Activated CD4-positive, alpha-beta T cell treated with anti-CD3 and anti-CD28 coated beads, Interleukin-2, amount 50 U/mL, for 48 hours (primary cell): ENCODE data around the gene INPP5D.
"Not testable (repeated sequence)": the region's sequence is repeated elsewhere in the genome, so short reads cannot be mapped to it uniquely, and the experiment has no call there.

Source experiments
- DNase-seq, 2 experiments: peaks; one replicate each; pipeline ENCODE4 v3.0.0-alpha.2; 2020

Gene INPP5D

DNA sequence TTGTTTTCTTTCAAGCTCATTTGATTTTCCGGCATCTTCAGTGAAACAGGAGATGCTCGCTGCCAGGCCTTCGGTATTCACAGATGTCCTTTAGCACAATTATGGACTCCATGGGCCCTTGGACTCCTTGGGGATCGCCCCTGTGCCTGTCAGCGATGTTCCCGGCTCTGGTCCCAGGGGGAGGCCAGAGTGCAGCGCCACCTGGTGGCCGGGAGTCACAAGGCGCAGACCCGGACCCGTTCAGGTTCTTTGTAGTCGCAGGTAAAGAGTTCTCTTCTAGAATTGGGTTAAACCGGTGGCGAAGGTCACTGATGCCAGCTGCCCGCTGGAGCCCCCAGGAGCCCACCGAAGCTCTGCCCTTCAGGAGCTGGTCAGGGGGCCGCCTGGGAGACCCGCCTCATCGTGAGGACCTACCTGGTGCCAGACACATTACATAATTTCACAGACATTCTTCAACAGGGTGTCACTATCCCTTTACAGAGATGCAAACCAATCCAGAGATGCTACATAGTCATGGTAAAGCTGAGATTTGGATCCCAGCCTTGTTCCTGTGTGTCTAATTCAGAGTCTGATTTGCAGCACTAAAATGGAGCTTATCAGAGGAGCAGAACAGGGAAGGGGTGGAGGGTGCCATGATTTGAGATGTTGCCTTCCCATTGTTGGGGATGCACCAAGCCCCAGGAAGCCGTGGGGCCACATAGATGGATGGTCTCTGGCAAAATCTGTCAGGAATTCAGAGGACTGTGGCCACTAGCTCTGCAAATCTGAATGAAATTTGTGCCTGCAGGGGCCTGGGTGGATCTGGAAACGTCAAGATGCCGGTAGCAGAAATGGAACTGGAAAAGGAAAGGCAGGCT, 6.0 kb upstream of the INPP5D start:
- DNase-seq, result peak; percentile 84 to 86

DNA sequence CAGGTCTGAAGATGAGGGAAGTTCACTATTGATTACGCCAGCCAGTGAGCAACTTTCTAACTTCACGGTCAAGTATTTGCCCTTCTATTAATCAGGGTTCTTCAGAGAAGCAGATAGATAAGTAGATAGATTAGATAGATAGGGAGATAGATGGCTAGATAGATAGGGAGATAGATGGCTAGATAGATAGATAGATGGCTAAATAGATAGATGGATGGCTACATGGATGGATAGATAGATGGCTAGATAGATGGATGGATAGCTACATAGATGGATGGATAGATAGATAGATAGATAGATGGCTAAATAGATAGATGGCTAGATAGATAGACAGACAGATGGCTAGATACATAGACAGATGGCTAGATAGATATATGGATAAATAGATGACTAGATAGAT, 4.8 kb upstream of the INPP5D start:
- DNase-seq, result no peak

DNA sequence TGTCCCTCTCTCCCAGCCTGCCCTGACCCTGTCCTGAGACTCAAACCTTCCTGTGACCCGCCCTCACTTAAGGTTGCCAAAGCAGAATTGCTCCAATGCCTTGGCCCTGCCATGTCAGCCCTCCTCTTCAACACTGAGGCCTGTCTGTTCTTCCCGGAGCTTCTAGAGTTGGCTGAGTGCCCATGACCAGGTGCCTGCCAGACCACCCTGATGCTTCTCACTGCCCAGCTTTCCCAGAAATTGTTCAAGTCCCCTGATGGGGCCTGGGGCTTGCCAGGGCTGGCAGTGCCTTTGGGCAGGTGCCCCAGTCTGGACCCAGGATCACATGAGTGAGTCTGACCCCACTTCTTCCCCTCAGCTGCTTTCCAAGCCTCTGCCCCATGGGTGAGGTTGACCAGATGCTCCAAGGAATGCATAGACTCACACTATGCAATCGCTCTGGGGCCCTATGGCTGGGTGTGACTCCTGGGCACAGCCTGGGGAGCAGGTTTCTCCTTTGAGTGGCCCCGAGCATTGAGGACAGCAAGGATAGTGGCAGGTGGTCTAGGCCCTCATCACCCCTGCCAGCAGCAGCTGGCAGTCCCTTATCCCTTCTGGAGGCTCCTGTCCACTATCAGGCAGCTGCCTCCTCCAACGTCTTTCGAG, 3.1 kb upstream of the INPP5D start:
- no peak for DNase-seq

DNA sequence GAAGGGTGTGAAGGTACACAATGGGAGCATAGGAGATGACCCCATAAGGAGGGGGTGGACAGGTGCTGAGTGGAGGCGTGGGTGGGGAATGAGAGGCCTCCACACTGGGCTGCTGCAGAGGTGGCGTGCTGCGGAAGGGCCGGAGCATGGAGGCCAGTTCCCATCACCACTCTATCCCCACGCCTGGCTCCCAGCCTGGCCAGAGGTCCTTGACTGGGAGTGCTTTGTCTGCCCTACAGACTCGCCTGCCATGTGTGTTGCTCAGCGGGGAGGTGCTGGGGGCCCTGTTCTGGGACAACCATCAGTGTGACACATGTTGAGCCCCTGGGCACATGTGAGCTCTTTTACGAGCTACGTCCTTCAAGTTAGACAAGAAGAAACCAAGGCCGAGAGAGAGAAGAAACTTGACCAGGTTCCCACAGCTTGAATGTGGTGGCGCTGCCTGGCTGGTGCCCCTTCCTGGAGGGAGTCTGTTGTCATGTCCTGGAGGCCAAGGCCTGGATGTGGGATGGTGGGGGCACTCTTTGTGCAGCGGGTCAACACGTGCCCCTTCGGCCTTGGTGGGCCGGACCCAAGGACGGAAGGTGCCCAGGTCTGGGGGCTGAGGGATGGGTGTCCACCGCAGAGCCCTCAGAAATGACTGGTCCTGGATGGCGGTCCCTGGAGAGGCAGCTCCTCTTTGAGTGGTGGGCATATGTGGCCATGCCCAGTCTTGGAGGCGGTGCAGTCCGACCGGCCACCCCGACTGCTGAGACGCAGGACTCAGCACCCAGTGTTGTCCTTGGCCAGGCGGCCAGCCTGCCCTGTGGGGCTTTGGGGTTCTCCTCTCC, 1.2 kb upstream of the INPP5D start:
- DNase-seq, result no peak

DNA sequence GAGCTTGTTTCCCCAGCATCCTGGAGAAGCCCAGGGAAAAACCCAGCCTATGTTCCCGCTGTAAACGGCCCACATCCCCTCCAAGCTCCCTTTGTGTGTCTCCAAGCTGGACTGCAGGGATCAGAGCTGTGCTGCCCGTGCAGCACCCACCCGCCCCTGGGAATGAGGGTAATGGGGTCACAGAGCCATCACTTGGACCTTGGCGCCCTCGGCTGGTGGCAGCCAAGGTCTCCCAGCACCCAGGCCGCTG, 670 bp upstream of the INPP5D start:
- DNase-seq, result no peak

DNA sequence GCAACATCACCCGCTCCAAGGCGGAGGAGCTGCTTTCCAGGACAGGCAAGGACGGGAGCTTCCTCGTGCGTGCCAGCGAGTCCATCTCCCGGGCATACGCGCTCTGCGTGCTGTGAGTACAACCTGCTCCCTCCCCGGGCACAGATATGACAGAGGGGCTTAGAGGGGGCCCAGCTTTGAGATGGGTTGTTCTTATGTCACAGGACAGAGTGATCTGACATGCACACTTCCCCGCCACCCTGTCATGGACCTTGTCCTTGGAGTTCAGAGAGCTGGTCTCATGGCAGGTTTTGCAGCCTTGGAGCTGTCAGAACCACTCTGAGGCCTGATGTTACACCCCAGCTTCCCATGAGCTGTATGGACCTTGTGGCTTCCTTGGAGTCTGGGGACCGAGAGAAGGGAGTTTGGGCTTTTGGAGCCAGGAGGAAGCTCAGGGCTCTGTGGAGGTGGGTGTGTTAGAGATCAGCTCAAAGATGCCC, 398 bp downstream of the INPP5D start:
- no peak for DNase-seq

DNA sequence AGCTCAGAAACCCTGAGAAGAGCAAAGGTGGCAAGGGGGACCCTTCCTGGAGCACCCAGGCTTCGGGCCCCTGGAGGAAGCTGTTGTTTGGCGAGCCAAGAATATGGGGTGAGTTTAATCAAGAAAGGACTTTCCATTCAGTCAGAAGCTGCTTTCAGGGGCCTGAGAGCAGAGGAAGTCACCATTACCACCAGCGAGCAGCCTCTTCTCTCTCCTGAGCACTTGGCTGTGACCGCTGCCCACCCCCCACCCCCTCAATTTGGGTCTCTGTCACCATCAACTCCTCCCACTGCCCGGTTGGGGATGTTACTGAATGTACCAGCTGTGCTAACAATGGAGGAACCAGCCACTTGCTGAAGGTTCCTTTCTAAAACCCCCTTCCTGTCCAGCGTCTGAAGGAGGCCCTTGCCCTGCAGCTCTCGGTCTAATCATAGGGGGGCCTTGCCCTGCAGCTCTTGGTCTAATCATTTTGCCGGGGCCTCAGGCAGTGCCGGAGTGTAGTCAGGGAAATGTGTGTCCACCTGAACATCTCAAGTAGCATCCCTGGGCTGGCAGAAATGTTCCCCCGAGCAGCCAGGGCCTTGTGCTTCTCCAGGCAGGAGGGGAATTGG, 943 bp downstream of the INPP5D start:
- DNase-seq, result peak; percentile 52 to 63

DNA sequence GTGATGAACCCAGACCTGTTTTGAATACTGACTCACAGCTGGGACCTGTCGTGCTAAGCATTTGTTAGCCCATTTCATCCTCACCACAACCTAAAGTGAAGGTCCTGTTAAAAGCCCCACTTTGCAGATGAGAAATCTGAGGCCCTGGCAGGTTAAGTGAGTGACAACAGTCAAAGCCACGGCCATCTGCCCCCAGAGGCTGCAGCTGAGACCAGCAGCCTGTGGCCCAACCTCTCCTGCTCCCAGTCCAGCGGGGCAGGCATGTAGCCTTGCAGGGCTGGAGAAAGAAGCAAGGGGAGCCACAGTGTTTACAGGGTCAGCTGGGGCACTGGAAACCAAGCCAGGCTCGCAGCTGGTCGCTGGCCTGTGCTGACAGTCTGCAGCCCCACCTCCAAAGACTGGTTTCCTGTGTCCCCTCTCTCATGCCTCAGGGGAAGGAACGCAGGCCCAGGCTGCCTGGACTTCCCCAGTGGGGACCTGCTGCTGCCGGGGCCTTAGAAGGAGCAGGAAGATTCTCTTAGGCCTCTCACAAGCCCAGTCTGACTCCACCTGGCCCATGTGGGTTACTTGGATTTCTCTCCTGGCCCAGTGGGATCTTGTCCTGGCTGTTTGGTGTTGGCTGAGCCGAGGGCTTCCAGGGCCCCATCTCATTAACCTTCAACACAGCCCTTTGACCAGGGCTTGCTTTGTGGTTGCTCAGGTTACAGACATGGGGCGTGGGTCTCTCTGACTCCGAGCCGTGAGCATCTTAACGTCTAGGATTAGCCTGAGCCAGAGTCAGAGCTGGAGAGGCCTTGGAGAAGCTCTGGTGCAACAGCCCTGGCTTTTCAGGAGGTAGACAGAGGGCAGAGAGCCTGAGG, 1.7 kb downstream of the INPP5D start:
- peak; percentile 46 to 65 for DNase-seq

DNA sequence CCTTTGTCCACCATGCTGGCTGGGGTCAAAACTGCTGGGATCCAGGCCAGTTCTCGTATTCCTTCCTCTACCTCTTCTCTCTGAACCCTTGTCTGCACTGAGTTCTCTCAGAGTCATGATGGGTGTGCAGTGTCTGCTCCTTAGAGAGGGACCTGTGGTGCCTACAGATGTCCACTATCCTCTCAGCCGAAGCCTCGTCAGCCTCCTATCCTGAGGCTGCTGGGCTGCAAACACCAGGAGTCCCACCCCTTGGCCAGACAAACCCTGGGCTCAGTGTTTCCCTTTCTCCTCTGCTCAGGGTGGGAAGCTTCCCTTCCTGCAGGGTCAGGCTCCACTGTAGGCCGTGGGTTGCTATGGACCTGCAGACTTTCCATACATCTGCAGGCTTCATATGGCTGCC, 2.3 kb downstream of the INPP5D start:
- DNase-seq, result no peak

DNA sequence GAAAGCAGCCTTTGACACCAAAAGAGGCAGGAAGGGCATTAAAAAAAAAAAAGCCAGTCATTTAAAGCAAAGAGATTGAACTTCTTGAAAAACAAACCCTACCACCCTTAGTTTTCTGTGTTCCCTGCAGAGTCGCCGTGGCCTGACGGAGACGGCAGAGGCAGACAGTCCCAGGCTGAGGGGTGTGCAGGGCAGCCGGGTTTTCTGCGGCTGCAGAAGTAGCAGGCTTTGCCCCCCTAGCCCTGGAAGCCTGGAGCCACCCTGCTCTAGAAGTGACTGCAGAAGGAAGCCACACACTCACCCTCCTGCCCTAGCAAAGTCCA, 2.8 kb downstream of the INPP5D start:
- DNase-seq, result no peak

DNA sequence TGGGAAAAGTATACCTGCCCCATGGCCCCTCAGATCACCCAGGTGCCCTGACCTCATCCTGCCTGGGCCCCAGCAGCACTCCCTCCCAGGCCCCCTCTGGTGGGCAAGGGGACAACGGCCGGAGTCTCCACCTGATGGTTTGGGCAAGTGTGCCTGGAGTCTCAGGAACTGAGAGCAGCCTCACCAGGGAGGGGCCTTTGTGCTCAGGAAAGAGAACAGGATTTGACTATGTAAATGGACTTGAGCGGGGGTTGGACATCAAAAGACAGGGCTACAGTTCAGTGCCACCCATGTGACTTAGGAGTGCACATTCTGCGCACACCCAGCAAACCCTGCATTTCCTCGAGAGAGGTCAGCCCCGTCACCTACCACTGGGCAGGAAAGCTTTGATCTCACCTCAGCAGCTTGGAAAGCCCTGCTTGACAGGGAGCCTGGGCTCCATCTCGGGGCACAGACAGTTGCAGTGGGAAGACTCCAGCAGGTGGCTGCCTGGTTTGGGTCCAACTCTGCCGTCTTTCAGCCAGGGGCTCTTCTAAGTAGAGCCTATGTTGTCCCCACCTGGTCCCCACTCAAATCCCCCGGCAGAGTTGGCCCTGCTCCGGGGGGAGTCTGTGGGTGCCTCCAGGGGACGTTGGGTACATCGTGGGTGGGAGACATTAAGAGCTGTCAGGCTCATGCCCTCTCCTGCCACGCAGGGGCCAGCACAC, 3.3 kb downstream of the INPP5D start:
- no peak for DNase-seq

DNA sequence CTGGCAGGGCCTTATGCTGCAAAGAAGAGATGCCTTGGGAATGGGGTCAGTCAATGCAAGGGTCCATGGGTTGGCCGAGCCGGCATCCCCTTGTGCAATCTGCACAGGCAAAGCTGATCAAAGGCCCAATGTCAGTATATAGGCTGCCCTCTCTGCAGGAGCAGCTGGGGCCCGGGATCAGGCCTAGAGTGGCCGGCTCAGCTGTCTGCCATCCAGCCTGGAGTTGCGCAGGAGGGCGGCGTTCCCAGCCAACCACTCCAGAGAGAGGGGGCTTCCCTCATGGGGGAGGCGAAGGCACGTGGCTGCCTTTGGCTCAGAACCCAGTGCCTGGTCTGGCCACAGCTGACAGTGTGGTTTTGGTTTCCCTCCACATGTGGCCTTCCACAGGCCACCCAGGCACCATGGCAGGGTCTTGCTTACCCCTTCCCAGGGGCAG, 3.9 kb downstream of the INPP5D start:
- DNase-seq, result no peak

DNA sequence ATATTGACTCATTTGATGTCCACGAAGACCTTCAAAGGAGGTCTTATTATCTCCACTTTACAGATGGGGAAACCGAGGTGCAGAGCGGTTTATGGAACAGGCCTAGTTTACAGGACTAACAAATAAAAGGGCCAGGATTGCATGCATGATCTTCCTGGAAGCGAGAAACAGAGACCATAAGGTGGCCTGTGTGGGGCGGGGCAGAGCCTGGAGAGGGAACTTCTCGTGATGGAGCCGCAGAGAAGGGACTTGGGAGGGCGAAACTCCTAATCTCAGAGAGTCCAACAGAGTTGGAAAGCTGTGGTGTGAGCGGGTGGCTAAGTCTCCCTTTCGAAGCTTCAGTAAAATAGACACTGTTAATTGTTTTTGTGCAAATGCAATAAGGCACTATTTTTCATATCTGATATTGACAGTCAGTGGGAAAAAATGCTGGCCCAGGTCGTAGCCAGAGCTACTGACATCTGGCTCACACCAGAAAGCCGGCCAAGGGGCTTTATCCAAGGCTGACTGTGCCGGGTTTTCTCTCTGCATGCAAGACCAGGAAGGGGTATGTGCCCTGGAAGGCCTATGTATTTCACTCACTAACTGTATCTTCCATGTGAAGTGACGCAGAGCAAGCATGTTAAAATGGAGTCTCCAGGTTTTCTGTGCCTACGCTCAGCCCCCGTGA, 4.5 kb downstream of the INPP5D start:
- no peak for DNase-seq

DNA sequence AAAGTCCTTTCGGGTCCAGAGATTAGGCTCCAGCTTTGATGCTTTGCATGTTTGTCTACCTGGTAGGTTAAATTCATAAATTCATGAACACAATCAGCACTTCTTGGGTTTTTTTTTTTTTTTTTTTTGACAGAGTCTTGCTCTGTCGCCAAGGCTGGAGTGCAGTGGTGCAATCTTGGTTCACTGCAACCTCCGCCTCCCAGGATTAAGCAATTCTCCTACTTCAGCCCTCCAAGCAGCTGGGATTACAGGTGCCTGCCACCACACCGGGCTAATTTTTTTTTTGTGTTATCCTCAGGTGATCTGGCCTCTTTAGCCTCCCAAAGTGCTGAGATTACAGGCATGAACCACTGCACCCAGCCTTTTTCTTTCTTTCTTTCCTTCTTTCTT, 5.1 kb downstream of the INPP5D start:
- DNase-seq, result not testable (repeated sequence)

DNA sequence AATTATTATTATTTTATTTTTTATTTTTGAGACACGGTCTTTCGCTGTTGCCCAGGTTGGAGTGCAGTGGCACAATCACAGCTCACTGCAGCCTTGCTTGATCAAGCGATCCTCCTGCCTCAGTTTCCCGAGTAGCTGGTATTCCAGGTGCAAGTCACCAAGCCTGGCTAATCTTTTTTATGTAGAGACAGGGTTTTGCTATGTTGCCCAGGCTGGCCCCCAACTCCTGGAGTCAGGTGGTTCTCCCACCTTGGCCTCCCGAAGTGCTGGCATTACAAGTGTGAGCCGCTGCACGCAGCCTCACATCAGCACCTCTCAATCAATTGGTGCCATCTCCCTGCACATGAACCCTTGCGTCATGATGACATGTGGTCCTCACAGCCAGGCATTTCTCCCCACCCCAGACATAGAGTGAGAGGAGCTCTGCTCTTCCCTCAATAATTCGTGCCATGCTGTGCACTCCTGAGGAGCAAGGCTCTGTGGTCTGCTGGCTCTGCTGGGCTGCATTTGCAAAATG, 5.9 kb downstream of the INPP5D start:
- no peak for DNase-seq

DNA sequence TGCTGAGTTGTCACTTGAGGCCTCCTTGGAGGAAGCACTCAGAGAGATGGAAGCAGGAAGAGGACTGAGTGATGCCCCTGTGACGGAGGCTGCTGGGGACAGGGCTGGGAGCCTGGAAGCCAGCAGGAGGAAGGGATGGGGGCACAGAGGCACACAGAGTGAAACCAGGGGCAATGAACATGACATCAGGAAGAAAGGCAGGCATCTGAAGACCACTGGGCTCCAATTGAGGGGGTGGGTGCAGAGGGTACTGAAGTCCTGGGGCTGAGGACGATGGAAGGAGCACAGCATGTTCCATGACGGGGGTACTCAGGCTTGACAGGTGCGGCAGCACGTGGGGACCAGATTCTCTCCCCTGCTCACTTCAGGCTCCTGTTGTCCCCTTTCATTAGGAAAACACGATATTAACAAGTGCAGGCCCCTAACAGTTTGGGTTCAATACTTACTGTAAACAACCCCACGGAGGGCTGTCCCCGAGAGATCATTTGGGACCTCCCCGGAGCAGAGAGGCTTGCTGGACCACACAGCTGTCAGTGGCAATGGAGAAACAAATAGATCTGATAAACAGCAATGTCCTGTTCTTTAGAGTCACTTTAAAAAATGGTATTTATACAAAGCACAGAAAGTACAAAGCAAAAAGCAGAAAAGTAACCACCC, 8.7 kb downstream of the INPP5D start:
- no peak for DNase-seq

DNA sequence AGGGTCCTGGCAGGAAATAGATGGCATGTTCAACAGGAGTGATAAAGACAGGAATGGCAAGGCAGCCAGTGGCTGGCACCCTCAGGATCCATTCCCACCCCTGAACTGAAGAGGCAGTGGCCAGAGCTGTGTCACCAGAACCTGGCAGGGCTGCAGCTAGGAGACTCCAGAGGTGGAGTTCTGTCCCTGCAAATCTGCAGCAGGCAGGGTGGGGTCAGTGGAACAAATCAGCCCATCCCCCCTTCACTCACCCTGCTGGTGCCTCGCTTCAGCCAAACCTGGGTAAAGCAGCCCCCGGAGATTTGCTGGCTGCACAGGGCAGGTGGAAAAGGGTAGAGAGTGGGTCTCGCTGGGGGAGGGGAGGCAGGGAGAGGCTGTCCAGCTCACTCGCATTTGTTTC, 12.7 kb downstream of the INPP5D start:
- no peak for DNase-seq

DNA sequence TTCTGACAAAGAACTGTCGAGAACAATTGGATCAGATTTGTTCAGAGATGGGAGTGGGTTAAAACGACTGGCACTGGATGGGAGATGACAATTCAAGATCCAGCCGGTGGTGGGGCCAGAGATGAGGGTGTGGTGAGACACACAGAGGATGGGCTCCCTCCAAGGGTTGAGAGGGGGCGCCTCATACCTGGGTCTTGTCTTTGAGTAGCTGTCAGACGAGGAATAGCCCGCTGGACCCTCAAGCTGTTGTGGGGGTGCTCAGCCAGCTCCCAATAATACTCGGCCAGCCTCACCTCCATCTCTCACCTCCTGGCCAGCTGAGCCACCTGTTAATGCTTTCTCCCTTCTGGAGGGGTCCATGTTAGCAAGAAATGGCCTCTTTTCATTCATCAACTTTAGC, 14.0 kb downstream of the INPP5D start:
- no peak for DNase-seq

DNA sequence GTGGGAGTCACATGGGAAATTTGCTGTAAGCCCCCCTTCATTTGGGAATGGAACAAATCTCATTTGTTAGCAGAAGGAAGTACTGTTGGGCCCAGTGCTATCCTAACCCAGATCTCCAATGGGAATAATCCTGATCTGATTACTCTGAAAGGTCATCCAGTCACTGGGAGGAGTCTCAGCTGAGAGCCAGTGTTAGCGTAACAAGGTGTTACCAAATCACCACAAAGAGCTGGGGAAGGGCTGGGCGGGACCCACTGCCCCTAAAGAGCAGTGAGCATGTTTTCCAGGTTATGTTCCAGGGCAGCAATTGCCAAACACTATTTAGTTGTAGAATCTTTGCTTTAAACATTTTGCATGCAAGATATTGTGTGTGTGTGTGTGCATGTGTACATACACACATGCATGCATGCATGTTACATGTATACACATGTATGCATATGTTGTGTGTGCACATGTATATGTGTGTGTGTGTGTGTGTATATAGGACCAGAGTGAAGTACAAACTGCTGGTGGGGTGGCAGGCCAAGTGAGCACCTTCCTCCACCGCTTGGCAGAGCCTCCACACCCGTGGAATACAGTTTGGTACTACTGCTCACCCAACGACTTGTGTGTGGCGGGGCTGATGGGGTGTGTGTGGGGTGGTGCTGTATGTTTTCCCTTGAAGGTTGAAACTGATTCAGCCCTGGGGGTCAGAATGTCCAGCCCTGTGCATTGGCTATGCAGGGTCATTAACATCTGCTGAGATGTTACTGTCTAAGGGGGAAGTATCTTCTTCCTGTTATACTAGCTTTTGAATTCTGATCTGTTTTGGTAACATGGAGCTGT, 15.2 kb downstream of the INPP5D start:
- DNase-seq, result no peak

DNA sequence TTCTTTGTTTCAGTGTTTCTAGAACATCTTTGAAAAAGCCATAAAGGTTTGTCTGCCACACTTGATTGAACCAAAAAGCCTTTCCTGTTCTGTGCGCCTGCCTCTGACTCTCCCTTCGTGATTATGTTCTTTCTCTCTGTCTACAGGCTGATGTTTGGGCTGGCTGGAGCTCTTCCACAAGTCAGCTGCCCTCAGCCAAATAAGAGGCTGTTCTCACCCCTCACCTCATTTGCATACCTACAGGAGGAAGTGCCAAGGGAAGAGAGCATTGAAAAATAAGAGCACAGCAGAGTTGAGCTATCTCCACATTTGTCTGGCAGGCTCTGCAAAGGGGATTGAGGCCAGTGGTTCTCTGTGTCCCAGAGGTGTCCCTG, 15.8 kb downstream of the INPP5D start:
- DNase-seq, result no peak
